A673 (cell line): Measurements from ENCODE around the gene RXRA.

Experiments
- EZH2 ChIP-seq: fragments of 200-600 bp; sonication (generic); IDR thresholded peaks from 2 replicates; pipeline ENCODE4 v1.6.1; 2017; ENCODE audit warnings: borderline replicate concordance, low read depth, mild to moderate bottlenecking, mixed read lengths, antibody characterized with exemption, low read length; ENCODE audit not compliant: poor library complexity, severe bottlenecking
- TF ChIP-seq, protein P1 (sequence below): fragments of 300-800, 200-600 bp; sonication (generic); conservative IDR thresholded peaks from 2 replicates; pipeline ENCODE4 v1.5.1; 2017; ENCODE audit warnings: low read depth, mild to moderate bottlenecking, antibody characterized with exemption, low read length, moderate library complexity, mixed read lengths

GRCh38 chr9:134326724-134327601 lies 708 bp downstream of the RXRA start:
- TF ChIP-seq, protein P1, sequence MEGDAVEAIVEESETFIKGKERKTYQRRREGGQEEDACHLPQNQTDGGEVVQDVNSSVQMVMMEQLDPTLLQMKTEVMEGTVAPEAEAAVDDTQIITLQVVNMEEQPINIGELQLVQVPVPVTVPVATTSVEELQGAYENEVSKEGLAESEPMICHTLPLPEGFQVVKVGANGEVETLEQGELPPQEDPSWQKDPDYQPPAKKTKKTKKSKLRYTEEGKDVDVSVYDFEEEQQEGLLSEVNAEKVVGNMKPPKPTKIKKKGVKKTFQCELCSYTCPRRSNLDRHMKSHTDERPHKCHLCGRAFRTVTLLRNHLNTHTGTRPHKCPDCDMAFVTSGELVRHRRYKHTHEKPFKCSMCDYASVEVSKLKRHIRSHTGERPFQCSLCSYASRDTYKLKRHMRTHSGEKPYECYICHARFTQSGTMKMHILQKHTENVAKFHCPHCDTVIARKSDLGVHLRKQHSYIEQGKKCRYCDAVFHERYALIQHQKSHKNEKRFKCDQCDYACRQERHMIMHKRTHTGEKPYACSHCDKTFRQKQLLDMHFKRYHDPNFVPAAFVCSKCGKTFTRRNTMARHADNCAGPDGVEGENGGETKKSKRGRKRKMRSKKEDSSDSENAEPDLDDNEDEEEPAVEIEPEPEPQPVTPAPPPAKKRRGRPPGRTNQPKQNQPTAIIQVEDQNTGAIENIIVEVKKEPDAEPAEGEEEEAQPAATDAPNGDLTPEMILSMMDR: no peak
- no peak for TF ChIP-seq EZH2
